Activated T-helper 1 cell treated with Interleukin-2 at 50 U/mL for 16 hours (primary cell): ENCODE measurements around the gene FAM131A.

Experiments
- DNase-seq: peaks from one replicate; pipeline ENCODE4 v3.0.0-alpha.2; 2020; ENCODE audit warnings: low read depth

The FAM131A gene

DNA sequence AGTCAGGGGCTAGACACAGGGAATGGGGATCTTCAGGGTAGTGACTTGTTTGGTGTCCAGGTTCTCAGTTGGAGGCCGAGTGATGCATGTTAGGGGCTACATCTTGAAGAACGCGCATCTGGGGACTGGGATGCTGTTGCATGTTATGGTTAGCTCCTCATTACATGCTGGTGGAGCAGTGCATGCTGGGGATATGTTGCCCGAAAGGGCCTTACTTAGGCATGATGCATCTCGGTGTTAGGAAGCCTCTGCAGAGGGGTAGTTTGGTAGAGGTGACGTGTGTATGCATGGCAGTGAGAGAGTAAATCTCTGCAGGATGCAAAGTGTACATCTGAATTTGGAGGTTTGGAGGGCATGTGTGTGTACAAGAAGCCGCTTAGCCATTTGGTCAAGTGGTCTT, 20.6 kb upstream of the FAM131A start:
- no peak for DNase-seq

DNA sequence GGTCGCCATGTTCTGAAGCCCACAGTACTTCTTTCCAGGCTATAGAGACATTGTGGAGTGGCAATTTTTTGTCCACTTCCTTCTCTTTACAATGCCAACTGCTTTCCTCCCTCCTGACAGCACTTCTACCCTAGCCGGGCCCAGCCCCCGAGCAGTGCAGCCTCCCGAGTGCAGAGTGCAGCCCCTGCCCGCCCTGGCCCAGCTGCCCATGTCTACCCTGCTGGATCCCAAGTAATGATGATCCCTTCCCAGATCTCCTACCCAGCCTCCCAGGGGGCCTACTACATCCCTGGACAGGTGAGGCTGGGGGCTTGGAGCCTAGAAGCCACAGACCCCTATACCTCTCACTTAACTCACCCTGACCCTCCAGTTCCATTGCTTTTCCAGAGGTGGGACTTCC, 20.2 kb upstream of the FAM131A start:
- no peak for DNase-seq

DNA sequence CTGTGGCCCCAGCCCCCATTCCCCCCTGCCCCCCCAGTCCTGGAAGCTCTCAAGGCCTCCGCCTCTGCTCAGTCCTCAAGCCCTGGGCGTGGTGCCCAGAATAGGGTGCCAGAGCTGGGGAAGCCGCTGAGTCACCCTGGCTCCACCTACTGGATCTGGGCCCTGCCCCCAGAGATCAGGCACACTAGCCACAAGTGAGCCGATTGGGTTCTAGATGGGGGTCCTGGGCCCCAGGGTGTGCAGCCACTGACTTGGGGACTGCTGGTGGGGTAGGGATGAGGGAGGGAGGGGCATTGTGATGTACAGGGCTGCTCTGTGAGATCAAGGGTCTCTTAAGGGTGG, 17.3 kb upstream of the FAM131A start:
- DNase-seq = no peak

DNA sequence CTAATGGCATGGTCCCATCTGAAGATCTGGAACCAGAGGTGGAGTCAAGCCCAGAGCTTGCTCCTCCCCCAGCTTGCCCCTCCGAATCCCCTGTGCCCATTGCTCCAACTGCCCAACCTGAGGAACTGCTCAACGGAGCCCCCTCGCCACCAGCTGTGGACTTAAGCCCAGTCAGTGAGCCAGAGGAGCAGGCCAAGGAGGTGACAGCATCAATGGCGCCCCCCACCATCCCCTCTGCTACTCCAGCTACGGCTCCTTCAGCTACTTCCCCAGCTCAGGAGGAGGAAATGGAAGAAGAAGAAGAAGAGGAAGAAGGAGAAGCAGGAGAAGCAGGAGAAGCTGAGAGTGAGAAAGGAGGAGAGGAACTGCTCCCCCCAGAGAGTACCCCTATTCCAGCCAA, 15.7 kb upstream of the FAM131A start:
- DNase-seq = no peak

DNA sequence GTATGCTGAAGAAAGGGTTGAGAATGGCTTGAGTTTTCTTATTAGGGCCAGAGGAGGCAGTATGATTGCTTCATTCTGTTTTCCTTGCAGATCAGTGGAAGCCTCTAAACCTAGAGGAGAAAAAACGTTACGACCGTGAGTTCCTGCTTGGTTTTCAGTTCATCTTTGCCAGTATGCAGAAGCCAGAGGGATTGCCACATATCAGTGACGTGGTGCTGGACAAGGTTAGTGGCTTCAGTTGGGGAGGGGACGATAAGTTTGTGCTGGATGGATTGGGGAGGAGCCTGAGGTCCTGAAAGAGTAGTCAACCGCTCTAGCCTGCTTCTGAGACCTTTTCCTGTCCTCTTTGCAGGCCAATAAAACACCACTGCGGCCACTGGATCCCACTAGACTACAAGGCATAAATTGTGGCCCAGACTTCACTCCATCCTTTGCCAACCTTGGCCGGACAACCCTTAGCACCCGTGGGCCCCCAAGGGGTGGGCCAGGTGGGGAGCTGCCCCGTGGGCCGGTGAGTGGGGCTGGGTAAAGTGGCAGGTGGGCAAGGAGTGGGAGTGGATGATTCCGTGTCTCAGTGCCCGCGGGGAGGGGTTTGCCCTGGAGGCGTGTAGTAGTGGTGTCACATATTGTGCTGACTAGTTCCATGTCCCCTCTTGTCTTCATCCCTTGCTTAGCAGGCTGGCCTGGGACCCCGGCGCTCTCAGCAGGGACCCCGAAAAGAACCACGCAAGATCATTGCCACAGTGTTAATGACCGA, 14.5 kb upstream of the FAM131A start:
- no peak for DNase-seq

DNA sequence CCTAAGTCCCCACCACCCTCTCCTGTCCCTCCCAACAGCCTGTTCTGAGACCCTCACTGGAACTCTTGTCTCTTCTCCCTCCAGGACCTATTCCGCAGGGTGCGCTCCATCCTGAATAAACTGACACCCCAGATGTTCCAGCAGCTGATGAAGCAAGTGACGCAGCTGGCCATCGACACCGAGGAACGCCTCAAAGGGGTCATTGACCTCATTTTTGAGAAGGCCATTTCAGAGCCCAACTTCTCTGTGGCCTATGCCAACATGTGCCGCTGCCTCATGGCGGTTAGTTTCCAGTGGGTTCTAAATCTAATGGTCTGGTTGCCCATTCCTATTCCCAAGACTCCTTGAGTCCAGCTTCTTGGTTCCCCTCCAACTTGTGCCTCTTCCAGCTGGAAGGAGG, 13.7 kb upstream of the FAM131A start:
- DNase-seq = no peak

DNA sequence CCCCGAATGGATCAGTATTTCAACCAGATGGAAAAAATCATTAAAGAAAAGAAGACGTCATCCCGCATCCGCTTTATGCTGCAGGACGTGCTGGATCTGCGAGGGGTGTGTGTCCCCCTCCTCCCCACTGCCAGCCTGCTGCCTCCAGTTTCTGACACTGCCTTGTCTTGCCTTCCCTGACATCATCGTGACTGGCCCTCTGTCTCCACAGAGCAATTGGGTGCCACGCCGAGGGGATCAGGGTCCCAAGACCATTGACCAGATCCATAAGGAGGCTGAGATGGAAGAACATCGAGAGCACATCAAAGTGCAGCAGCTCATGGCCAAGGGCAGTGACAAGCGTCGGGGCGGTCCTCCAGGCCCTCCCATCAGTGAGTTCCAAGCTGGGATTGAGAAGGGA, 12.1 kb upstream of the FAM131A start:
- DNase-seq = no peak

DNA sequence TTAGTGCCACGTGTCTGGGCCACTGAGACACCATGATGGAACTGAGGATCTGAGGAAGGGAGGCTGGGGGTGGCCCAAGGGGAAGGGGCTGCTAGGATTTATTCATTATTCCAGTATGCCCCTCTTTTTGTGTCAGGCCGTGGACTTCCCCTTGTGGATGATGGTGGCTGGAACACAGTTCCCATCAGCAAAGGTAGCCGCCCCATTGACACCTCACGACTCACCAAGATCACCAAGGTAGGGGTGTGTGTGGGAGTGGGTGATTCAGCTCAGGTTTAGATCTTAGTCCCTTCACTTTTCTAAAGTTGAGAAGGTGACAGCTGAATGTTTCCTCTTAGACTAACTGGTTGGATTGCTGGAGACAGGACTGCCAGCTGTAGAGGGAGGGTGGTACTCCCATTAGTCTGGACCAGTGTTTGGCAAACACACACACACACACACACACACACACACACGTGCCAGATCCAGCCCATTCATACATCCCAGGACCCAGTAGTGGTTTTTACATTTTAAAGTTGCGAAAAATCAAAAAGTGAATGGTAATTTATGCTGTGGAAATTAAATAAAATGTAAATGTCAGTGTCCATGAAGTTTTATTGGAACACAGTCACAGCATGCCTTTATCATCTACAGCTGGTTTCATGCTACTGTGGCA, 11.6 kb upstream of the FAM131A start:
- no peak for DNase-seq

DNA sequence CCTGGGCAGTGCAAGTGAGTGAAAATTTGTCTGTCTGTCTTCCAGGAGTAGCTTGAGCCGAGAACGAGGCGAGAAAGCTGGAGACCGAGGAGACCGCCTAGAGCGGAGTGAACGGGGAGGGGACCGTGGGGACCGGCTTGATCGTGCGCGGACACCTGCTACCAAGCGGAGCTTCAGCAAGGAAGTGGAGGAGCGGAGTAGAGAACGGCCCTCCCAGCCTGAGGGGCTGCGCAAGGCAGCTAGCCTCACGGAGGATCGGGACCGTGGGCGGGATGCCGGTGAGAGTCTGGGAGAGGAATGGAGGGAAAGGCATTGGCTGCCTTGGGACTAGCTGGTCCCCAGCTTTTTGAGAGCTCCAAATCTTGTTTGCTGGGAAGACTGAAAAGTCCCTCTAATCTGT, 10.2 kb upstream of the FAM131A start:
- no peak for DNase-seq

DNA sequence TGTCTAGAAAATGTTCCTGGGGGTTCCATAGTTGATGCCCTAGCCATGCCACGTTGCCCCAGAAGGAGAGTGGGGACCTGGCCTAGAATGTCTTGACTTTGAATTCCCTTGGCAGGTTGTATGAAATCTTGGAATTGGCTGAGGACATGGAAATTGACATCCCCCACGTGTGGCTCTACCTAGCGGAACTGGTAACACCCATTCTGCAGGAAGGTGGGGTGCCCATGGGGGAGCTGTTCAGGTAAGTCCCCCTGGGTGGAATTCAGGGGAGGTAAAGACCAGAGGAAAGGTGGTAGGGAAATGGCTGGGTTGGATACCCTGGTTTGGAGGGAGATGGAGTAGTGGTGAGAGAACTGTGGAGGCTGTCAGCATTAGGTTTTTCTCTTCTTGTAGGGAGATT, 8.9 kb upstream of the FAM131A start:
- no peak for DNase-seq

DNA sequence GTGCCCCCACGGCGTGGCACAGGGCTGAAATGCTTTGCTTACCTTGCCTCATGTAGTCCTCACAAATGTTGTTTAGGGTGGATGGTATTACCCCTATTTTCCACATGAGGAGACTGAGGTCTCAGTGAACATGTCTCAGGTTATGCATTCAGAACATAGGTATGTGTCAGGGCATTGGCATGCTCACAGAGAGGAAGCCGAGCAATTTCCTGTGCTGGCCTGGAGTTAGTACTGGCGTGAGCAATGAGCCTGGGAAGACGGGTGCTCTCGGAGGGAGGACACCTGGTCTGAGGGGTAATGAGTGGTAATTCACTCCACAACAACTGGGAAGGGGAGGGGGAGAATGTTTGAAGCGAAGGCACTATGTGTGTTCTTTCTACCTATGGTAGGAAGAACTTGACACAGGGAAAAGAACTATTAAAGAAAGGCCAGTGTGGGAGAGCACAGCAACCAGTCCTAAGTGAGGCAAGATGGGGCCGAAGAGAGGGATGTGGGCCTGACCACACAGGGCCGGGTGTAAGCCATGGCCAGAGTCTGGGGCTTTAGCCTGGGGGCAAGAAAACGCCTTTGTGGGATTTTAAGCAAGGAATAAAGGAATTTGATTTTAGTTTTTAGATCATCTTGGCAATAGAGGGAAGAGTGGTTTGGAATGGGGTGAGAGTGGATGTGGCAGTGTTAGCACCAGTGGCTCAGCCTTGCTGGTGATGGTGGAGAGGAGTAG, 4.9 kb upstream of the FAM131A start:
- no peak for DNase-seq

DNA sequence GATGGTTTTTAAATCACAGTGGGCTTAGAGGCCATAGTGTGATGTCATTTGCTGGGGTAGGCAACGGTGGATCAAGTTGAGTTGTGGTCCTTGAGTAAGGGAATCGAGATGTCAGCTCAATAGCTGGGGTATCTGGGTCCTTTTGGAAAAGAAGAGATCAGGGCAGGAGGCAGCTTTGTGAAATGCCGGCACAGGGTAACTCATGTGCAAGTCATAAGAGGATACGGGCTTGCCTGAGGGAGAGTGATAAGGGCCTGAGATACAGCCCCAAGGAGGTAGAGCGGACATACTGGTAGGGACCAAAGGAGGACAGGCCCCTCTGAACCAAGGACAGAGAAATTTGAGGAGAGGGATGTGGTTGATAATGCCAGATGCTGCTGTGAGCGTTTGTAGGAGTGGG, 4.2 kb upstream of the FAM131A start:
- DNase-seq = no peak

DNA sequence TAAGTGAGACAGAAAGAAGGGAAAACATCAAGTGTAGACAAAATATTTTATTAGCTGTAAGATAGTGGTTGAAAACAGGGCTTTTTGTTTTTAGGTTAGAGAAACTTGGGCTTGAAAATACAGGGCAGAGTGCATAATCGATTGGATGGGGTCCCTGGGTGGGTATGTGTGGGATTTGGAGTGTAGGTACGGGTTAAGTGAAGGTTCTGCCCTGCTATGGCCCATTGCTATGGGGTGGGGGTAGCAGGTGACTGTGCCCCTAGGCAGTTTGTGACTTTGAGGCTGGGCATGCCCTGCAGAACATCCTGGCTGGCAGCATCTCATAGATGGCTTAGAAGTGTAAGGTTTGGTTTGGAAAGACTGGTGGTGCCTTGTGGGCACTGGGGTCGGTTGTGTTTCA, 3.7 kb upstream of the FAM131A start:
- DNase-seq = no peak

DNA sequence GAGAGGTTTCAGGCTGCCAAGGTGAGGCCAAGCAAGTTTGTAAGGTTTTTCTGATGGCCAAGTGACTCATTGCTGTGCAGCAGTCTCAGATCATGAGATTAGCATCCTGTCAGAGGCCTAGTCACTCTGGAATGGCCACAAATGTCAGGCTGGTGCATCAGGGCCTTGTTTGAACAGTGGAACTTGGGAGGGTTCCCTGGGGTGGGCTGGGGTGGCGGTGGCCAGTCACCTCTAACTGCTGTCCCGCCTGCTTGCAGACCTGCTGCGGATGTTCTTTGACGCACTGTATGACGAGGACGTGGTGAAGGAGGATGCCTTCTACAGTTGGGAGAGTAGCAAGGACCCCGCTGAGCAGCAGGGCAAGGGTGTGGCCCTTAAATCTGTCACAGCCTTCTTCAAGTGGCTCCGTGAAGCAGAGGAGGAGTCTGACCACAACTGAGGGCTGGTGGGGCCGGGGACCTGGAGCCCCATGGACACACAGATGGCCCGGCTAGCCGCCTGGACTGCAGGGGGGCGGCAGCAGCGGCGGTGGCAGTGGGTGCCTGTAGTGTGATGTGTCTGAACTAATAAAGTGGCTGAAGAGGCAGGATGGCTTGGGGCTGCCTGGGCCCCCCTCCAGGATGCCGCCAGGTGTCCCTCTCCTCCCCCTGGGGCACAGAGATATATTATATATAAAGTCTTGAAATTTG, 2.8 kb upstream of the FAM131A start:
- DNase-seq = no peak

DNA sequence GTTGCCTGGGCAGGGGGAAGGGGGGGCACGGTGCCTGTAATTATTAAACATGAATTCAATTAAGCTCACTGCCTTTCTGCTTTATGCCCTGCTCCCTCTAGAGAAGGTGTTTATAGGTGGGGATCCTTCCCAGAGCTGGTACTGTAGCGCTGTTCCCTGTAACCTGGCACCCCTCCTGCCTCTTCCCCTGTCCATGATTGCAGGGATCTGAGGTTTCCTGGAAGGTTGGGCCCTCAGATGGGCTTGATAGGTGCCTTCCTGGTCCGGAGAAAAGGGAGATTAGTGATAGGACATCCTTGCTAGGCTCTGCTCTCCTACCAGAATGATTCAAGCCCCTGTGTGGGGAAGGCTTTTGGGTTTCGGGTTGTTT, 2.1 kb upstream of the FAM131A start:
- no peak for DNase-seq

DNA sequence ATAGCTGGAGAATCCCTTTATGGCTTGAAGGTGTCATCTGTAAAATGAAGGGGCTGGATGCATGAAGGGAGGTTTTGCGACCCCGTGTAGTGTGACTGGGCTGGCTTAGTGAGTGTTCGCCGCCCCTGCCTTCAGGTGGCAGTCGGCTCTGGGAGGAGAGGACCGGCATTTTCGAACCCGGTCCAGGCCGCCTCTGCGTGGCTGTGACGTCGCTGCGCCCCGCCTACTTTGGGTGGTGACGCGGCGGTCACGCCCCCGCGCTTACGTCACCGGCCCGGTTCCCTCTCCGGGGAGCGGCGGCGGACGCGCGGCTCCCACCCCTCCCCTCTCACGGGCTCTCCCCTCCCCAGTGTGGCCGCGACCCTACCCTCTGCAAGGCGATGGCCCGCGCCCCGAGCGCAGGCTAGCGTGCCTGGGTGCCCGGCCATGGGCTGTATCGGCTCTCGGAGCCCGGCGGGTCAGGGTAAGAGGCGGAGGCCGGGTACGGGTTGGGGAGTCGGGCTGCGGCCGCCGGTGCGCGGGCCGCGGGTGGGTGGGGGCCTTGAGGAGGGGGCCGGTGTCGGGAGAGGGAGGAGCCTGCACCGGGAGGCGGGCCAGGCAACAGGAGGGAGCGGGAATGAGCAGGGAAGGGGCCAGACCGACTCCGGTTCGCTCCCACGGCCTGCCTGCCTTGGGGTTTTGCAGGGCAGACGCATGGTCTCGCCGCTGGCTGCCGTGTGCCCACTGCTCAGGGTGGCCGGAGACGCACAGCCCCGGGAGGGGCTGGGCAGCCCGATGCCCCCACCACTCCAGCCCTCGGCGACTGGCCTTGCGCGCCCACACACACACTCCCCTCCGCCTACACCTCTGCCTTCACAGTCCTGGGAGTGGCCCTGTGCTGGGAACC, 1.5 kb upstream of the FAM131A start:
- DNase-seq = peak; percentile 79

DNA sequence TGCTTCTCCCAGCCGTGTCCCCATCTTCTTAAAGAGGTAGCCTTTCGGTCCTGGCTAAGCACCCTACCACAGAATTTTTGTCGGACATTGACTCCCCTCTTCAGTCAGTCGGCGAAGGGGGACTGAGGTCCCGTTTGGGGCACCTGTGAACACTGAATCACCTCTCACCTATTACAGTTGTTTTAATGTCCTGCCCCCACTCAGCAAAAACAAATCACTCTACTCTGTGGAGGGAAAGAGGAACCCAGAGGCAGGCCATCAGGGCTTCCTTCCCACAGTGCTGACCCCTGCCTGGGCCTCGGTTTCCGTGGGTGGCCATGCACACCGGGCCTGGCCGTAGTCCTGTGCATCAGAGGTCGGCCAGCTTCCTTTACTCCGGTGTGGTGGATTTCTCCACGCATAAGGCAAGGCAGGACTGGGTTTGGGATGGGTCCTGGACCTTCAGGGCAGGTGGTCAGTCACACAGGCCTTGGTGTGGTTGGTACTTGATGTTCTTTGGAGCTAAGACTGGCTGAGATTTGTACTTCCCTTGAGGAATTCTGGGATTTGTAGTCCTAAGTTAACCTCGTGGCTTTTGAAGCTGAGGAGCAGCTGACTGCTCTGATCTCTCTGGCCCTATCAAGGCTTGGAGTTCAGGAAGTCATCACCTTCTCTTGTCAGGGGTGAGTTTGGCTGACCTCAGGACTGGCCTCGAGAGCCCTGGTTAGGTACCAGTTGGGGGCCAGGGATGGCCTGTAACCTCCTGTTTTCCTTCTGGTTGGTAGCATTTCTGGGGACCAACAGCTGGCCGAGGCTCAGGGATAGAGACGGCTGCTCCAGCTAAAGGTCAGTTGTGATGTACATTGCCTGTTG, 627 bp upstream of the FAM131A start:
- DNase-seq = no peak

DNA sequence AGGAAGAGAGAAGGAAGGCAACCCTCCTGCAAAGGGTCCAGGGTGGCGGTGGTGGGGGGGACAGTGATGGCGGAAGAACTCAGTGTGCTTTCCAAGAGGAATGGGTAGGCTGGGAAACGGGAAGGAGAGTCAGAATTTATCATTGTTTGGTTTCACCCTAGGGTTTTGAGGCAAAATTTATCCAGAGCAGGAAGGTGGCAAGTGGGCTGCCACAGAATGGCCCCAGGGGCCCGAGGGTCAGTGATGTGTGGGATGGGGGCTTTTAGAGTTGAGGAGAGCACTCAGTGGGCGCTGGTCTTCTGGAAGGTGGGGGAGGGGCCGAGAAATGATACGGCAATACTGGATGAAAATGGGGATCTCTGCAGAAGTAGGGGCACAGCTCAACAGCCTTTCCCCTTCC, 581 bp downstream of the FAM131A start:
- no peak for DNase-seq

DNA sequence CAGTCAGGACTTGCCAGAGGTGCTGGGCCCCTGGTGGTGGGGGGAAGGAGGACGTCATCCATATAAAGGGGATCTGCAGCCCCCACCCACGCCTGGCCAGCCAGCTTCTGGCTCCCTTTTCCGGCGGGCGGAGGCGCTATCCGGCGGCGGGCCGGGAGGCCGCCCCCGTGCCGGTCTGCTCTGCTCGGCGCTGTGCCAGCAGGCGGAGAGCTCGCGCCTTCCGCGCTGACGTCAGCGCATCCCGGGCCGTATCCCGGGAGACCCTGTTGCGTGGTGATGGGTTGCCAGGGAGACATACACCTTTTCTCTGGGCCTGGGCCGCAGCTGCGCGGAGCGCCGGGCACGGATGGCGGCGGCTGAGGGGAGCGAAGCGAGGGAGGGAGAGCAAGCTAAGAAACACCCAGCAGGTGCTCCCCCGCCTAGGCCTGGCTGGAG, 1.1 kb downstream of the FAM131A start:
- DNase-seq = no peak

DNA sequence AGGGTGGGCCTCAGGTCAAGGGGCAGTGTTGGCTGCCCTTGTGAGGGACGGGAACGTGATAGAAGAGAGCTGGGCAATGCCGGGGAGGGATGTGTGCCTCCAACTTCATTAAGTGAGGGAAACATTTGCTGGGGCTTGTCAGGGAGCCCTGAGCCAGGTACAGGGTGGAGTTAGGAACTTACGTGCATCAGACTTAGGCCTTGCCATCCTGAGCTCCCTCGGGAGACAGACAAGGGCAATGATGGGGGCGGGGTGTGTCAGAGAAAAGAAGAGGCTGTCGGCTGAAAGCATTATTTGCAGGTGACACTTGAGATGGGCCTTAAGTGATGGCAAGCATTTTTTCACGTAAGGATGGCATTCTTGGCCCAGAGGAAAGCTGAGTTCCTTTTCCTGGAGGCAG, 1.6 kb downstream of the FAM131A start:
- DNase-seq = no peak
